PFSK-1 (cell line): ENCODE data around the gene PLEKHH1.

ENCODE experiments used
- POLR2AphosphoS5 ChIP-seq: IDR thresholded peaks from 2 replicates; pipeline ENCODE4 v1.6.1; 2012; ENCODE audit warnings: low read depth, mild to moderate bottlenecking, control low read depth, low read length, moderate library complexity
- REST ChIP-seq, 2 experiments: IDR thresholded peaks; 2 replicates each; pipeline versions ENCODE4 v1.6.1 to v1.8.0; 2011 to 2012; ENCODE audit warnings: low read depth in 2 of 2, low read length in 2 of 2, control low read depth in 1 of 2, inconsistent platforms in 1 of 2, mild to moderate bottlenecking in 1 of 2, moderate library complexity in 1 of 2; ENCODE audit not compliant: insufficient read depth in 1 of 2
- TAF1 ChIP-seq: IDR thresholded peaks from 2 replicates; pipeline ENCODE4 v1.6.1; 2012; ENCODE audit warnings: low read length, control low read depth, borderline replicate concordance; ENCODE audit not compliant: insufficient read depth

- no peak for TF ChIP-seq REST (IDR thresholded peaks at IDR 0.05; ENCODE audit: insufficient read depth in 1 of 2, low read depth in 2 of 2, low read length in 2 of 2)
- TF ChIP-seq POLR2AphosphoS5: no peak
- TF ChIP-seq TAF1: no peak
Measured at GRCh38 chr14:67582061-67582460, 49.0 kb downstream of the PLEKHH1 start.
